H1 (cell line): ENCODE results near the gene RNPEPL1. TPM values are rescaled to one million over a fixed set of nuclear protein-coding genes. Genes with fewer than 3 reads are reported as not detected.

Source experiments
- KDM5A ChIP-seq: fragments of 200-600 bp; IDR thresholded peaks from 2 replicates; pipeline ENCODE4 v1.7.1; 2012; ENCODE audit warnings: mild to moderate bottlenecking, low read length, inconsistent platforms, mixed read lengths
- USF2 ChIP-seq: IDR thresholded peaks from 2 replicates; pipeline ENCODE4 v1.6.1; 2011; ENCODE audit warnings: low read length, improper control_type of control experiment
- polyA plus RNA-seq, 7 experiments: library from polyadenylated mRNA; depleted of rRNA in 3 of 7; stranded (reverse) in 5 of 7; unstranded in 2 of 7; fragments of >200 nt in 5 of 7; fragments of 200-250 nt in 2 of 7; gene quantifications; 1 replicate in 5 of 7; 2 replicates in 1 of 7; 4 replicates in 1 of 7; pipeline versions ENCODE4 v1.2.1 to v1.2.3, GENCODE V29; 2011 to 2013; ENCODE audit warnings: missing spikeins in 2 of 7, mixed read lengths in 2 of 7
- total RNA-seq: library from RNA; stranded (reverse); fragmentation: NEBNext Ultra II Directional; extraction: Animal tissue kit (Norgen Biotek cat#: 25700); gene quantifications from 2 replicates; pipeline ENCODE4 v1.2.1, GENCODE V29; 2021

The RNPEPL1 gene
- total and polyA plus RNA-seq, 2 of the 8 experiments (the other 6 are each of a cell fraction or from before 2014, with no cell fraction given): 9.0 to 11.3 TPM

DNA sequence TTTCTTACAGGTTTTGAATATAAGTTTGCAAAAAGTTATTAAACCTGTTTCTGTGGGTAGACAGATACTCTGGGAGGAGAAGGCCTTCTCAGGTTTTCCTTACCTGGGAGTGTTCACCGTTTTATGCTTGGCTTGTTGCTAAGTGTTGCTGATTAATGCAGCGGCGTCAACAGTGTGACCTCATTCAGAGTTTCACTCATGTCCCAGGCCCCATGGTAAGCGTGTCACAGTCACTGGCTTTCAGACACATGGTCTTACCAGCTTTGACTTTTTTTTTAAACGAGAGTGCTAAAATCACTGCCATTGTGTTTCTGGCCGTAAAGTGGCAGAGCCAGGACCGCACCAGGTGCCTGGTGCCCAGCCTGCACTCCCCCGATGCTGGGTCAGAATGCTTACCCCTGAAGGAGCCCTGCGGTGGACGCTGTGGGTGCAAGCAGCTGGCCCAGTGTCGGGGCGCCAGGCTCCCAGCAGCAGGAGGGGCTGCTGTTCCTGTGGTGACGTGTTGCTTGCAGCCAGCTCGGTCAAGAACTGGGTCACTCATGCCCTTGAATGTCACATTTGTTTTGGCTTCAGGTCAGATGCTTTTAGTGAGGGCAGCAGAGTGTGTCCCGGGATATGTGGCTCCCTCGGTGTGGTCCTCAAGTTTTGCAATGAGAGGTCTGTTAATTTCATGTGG lies 21.7 kb downstream of the RNPEPL1 start (continued):
- TF ChIP-seq USF2 (no peak), KDM5A (no peak)
